Posterior cingulate gyrus (tissue), 11 donors: ENCODE measurements around the gene KCNK13.
"Not testable (repeated sequence)": the region's sequence is repeated elsewhere in the genome, so short reads cannot be mapped to it uniquely, and the experiment has no call there.

Experiments
- DNase-seq, 10 donors: peaks; one replicate each; pipeline versions ENCODE4 v3.0.0 to v3.0.0-alpha.2; 2020 to 2021; ENCODE audit warnings: mixed read lengths in 3 of 10
- intact Hi-C: fragments of 100-400 bp; cut with DNase I; formaldehyde crosslinking; loops from one replicate; pipeline ENCODE4 v1.15.1; 2023

Gene KCNK13

DNA sequence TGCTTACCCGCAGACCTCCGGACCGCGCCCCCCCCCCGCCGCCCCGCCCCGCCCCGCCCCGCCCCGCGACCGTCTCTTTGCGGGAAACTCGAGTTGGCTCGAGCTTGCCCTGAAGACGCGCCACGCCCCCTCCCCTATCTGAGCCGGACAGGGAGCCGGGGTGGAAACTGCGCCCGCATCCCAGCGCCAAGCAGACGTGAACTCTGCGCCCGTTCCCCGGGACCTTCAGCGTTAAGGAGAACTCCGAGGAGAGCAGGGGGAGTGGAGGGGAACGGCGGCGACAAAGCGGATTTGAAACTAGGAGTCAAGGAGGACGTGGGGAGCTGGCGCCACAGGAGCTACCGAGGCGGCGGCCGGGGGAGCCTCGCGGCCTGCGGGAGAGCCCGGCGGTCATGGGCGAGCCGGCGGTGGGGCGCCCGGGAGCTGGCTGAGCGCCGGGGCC is at the start of gene KCNK13:
KCNK13 (plus strand) TSS at position 310 of the 442 bp plus-strand sequence. CDS start 212 bp downstream, outside the sequence.
- intact Hi-C loops = loop anchor here (5.0 kb wide), 1 partner anchor 1019 kb away; no protein-coding TSS in a partner anchor
- DNase-seq = peak in 1 of 10 donors; percentile 82

DNA sequence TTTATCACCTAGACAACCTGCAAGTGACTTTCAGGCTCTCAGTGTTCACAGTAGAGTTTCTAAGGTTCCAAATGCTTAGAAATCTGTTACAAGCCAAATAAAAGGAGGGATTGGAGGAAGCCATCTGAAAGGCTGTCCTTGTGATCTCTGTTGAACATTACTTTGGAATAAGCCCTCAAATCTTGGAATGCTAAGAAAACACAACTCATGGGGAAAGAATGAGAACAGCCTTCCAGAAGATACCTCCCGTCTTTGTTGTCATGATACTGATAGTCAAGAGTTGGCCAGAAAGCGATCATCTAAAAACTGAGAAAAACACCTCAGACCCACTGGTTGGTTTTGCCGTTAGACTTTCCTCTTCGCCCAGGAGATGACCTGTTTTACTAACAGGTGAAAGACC is 44.4 kb upstream of the KCNK13 start:
- intact Hi-C loops = no loop called here
- DNase-seq = no peak

DNA sequence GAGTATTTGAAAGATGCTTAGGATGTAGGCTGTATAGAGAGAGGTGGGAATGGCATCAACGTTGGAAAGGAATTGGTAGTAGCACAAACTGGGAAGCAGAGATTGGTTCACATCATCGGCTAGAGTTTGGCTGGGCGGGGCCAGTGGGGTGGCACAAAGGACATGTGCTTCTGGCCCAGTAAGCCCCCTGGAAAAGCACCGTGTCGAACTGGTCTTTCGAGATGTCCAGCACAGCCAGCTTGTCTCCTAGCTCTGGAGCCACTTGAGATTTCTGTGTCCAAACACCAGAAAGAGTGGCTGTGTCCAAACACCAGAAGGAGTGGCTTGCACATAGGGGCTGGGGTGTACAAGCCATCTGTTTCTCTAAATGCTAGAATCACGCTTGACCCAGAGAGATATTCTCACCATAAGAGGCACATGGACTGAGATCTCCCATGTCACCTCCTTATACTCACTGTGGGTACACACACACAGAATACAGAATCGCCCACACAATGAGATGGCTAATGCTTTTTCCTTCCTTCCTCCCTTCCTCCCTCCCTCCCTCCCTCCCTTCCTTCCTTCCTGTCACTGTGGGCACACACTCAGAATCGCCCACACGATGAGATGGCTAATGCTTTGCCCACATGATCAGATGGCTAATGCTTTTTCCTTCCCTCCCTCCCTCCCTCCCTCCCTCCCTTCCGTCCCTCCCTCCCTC is 41.8 kb upstream of the KCNK13 start:
- intact Hi-C loops = no loop called here
- peak in 1 of 10 donors; percentile 77 for DNase-seq

DNA sequence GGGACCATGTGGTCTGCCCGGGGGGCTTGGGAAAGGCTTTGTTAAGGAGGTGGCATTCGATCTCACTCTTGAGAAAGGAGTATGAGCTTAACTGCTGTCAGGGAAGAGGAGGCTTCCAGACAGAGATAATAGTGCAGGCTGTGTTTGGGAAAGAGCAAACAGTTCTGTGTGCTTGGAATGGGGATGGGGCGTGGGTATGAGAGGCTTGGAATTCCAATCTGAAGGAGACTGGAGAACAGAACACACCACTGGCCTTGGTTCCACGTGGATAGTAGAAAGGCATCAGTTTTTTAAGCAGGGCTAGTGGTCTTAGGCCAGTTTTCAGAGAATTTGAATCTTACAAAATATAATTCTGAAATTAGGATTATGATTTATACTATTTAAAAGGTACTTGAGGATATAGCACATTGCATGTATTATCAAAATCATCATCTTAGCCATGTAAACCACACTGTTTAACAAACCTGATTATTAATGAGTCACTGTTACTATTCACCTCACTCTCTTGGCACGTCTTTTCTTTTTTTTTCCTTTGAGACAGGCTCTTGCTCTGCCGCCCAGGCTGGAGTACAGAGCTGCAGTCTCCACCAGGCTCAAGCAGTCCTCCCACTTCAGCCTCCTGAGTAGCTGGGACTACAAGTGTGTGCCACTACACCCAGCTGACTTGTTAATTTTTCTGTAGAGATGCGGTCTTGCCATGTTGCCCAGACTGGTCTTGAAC is 38.5 kb upstream of the KCNK13 start:
- no peak for DNase-seq
- intact Hi-C loops = no loop called here

DNA sequence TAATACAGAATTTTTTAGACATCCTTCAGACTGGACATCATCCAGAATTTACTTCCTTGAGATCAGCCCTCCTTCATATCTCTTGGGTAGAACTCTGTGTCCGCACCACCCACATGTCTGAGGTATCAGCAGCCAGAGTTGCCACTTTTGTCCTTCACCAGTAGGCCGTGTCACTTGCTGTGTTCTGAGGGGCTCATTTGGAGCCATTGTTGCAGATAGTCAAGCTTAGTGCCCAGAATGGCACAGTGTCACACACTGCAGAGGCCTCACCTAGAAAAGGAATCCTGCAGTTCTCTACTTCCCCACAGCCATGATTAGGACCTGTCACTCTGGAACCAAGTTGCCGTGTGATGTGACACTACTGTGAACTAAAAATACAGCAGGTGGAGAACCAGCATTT is 36.9 kb upstream of the KCNK13 start:
- intact Hi-C loops = no loop called here
- no peak for DNase-seq

DNA sequence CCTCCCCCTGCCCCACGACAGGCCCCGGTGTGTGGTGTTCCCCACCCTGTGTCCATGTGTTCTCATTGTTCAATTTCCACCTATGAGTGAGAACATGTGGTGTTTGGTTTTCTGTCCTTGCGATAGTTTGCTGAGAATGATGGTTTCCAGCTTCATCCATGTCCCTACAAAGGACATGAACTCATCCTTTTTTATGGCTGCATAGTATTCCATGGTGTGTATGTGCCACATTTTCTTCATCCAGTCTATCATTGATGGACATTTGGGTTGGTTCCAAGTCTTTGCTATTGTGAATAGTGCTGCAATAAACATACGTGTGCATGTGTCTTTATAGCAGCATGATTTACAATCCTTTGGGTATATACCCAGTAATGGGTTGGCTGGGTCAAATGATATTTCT is 35.2 kb upstream of the KCNK13 start:
- intact Hi-C loops, DNase-seq: not testable (repeated sequence)

DNA sequence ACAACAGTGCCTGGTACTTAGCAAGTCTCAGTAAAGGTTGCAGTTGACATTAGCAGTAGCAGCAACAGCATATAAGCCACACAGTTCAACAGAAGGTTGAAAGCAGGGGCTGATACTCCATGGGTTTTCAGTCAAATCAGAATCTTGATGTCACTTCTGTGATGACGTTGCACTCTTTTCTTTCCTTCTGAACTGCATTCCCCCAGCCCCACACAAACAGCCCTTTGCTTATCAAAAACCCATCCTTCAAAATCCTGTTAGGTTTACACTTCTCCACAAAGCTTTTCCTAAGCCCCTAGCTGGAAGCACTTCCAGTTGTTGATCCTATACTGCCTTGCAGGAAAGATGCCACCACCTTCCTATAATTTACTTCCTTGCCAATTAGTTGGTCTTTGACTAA is 34.0 kb upstream of the KCNK13 start:
- intact Hi-C loops = no loop called here
- no peak for DNase-seq

DNA sequence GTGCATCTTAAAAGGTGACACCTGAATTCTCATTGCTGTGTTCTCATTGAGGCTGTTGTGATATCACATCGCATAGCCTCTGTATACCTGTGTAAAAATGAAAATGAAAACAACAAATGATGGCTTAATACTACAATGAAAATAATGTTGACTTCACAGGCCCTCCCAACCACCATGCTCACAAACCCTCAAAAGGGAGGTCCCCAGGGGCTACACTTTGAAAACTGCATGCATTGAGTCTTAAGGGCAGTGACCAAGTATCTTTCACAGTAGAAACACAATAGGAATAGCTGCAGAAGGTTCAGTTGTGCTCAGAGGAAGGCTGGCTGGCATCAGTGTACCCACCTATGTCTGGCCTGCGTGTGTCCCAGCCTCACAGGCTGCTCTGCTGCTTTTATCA is 27.6 kb upstream of the KCNK13 start:
- DNase-seq = no peak
- intact Hi-C loops = no loop called here

DNA sequence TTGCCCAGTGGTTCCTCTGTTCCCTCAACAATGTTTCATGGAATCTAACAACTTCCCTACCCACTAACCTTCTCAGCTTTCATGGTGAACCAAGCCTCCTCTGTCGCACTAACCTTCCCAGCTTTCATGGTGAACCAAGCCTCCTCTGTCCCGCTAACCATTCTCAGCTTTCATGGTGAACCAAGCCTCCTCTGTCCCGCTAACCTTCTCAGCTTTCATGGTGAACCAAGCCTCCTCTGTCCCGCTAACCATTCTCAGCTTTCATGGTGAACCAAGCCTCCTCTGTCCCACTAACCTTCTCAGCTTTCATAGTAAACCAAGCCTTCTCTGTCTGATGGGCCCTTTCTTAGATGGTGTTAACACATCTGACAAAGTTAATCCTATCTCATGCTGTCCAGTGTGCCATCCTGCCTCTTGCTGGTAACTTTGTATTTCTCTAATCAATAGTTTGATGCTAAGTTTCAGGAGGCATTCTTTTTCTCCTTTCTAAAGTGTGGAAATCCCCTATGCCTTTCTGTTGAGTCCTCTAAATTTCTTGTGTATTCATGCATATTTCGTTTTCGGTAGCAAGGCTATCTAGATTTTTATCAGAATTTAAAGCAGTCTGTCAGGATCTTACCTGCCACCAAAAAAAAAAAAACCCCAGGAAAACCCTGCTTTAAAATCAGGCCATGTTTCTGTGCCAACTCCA is 26.8 kb upstream of the KCNK13 start:
- DNase-seq = no peak
- intact Hi-C loops = no loop called here

DNA sequence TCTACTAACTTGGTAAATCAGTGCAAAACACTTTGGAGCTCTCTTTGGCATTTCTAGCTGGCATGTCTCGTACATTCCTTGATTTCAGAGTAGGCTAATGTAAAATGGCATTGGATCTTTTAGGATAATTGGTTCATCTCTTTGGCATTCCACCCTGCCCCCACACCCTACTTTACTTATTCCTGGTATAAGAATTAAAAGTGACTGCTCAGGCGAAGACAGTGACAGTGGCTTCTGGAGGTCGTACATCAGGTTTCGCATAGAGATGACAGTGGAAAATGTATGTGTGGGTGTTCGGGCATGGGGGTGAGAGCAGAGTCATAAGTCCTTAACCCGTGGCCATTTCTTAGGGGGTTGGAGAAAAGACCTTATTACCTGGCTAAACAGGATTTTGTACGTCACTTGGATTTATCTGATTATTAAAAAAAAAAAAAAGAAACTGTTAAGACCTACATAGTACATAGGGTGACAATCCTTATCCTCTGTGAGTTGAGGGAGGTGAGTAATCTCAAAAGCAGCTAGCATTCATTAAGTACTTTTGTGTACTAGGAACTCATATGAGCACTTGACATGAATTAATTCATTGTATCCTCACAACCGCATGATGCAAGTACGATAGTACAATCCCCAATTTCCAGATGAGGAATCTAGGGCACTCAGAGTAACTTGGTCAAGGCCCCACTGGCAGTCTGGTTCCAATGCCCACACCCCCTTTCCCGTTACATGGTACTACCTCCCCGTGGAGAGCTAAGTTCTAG is 22.4 kb upstream of the KCNK13 start:
- intact Hi-C loops = no loop called here
- DNase-seq = no peak

DNA sequence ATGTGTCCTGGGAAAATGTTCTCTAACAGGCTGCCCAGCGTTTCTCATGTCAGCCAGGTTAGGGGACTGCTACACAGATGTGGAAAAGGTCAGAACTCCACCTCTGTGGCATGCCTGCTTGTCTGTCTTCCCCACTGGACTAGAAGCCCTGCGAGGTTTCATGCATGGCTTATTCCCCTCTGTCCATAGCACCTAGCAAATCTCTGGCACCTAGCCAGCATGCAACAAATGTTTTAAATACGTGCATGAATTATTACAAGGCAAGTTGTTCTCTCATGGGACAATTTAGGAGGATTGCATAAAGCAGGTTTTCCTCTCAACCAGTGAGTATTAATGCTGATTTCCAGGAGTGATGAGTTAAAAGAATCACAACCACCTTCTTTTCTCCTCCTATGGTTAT is 21.4 kb upstream of the KCNK13 start:
- intact Hi-C loops = no loop called here

DNA sequence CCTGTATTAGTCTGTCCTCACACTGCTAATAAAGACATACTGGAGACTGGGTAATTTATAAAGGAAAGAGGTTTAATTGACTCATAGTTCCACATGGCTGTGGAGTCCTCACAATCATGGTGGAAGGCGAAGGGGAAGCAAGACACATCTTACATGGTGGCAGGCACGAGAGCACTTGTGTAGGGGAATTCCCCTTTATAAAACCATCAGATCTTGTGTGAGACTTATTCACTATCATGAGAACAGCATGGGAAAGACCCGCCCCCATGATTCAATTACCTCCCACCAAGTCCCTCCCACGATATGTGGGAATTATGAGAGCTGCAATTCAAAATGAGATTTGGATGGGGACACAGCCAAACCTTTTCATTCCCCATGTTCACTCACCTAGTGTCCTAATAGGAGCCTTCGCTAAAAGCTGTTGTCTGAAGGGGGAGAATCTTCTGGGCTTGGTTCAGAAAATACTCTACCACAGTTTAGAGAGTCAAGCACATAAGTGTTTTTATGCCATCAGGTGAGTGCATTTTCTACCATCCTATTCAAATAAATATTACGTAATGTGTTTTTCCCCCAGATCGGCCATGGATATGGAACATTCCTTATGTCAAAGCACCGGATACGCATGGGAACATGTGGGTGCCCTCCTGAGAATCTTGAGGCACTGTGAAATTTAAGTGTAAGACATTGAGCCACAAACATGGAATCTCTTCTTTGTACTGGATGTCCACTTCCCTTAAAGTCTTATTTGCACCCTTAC is 19.1 kb upstream of the KCNK13 start:
- intact Hi-C loops = no loop called here
- DNase-seq = no peak

More for the DNA sequence above, 21.4 kb upstream of the KCNK13 start:
- no peak for DNase-seq

DNA sequence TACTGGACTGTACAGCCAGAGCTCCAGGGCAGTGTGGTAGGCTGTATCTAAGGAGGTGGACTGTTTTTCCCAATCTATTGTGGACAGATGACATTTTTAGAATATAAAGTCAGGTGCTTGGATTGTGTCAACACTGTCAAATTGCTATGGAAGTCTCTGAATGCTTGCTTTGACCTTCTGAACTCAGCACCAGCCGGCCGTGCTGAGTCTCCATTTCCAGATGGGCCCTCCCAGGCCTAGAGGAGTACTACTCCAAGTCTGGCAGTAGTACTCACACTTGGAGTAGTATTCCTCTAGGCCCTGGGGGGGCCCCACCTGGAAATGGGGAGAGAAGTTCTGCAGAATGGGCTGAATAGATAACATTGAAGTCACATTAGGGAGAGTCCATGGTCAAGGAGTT is 16.2 kb upstream of the KCNK13 start:
- DNase-seq = no peak
- intact Hi-C loops = no loop called here

DNA sequence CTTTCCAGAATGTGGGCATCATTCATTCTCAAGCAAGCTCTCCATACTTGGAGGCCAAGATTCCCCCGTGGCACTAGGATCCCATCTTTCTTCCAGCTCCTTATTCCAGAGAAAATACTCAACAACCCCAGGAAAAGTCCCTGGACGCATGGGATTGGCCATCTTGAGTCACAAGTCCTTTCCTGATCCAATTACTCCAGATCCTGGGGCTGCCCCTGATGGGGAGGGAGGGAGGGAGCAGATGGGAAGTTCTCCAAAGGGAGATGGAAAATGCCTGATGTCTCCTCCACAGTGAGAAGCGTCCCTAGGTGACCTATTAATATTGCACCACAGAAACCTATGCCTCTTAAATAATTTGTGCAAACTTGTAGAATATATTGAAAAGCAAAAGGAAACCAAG is 12.4 kb upstream of the KCNK13 start:
- no peak for DNase-seq
- intact Hi-C loops = no loop called here

DNA sequence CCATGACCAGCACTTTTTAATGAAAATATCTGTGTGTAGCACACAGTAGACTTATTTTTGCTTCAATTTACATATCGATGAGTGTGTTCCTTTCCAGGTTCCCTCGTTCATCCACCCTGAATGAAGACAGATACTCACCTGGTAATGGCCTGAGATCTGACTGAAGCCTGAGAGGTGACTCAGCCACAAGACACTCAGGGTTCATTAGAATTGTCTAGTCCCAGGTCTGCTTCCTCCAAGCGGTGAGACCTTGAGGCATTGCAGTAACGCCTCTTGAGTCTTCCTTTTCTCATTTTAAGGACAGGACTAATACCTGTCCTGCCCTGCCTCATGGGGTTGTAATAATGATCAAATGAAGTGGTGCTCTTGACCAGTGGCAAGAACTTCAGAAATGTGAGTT is 11.5 kb upstream of the KCNK13 start:
- intact Hi-C loops = no loop called here
- no peak for DNase-seq

DNA sequence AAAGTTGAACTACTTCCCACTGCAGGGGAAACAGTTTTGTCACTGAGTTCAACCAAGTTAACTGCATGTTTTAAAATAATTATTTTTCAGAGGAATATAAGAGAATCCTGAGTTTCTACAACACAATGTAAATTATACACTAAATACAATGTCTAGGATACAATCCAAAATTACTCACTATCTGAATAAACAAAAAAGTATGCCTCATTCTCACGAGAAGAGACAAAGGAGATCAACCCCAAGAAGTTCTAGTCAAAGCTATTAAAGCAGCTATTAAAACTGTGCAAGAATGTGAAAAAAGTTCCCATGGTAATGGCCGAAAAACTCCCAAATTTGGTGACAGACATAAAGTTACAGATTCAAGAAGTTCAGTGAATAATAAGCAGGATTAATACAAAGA is 8.8 kb upstream of the KCNK13 start:
- intact Hi-C loops = no loop called here
- no peak for DNase-seq

DNA sequence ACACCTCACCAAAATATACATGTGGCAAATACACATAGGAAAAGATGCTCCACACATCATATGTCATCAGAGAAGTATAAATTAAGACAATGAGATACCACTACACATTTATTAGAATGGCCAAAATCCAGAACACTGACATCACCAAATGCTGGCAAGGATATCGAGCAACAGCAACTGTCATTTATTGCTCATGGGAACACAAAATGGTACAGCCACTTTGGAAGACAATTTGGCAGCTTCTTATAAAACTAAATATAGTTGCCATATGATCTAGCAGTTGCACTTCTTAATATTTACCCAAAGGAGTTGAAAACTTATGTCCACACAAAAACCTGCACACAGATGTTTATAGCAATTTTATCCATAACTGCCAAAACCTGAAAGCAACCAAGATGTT is 7.0 kb upstream of the KCNK13 start:
- intact Hi-C loops = no loop called here
- DNase-seq = no peak

DNA sequence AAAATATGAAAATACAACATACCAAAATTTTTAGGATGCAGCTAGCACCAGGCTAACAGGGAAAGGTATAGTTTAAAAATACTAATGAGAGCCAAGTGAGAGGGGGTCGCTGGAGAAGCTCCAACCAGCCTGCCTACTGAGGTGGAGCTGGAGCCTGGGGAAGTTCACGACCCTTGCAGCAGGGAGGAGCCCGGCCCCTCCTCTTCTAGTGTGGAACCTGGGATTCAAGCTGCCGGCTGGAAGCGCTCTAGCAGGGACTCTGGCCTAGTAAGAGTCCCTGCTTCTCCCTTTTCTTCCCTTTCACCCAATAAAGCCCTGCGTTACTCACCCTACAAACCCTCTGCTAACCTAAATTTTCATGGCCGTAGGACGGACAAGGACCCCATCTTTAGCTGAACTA is 5.0 kb upstream of the KCNK13 start:
- DNase-seq = no peak
- intact Hi-C loops = no loop called here

DNA sequence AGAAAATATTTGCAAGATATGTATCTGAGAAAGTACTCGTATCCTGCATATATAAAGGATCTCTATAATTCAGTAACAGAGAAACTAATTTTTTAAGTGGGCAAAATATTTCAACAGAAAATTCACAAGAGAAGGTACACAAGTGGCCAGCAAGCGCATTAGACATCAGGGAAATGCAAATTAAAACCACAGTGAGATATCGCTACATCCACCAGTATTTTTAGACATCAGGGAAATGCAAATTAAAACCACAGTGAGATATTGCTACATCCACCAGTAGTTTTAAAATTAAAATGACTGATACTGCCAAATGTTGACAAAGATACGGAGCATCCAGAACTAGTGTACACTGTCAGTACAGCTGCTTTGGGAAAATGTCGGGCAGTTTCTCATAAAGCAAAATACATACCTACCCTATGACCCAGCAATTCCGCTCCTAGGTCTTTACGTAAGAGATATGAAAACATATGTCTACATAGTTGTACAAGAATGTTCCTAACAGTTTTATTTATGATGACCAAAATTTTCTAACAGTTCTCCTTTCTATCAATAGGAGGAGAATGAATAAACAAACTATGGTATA is 2.8 kb upstream of the KCNK13 start:
- intact Hi-C loops = no loop called here
- DNase-seq = no peak
